ENCODE data around the gene DYNC1LI2.
"Not testable (repeated sequence)": the region's sequence is repeated elsewhere in the genome, so short reads cannot be mapped to it uniquely, and the experiment has no call there.

Gene DYNC1LI2

DNA sequence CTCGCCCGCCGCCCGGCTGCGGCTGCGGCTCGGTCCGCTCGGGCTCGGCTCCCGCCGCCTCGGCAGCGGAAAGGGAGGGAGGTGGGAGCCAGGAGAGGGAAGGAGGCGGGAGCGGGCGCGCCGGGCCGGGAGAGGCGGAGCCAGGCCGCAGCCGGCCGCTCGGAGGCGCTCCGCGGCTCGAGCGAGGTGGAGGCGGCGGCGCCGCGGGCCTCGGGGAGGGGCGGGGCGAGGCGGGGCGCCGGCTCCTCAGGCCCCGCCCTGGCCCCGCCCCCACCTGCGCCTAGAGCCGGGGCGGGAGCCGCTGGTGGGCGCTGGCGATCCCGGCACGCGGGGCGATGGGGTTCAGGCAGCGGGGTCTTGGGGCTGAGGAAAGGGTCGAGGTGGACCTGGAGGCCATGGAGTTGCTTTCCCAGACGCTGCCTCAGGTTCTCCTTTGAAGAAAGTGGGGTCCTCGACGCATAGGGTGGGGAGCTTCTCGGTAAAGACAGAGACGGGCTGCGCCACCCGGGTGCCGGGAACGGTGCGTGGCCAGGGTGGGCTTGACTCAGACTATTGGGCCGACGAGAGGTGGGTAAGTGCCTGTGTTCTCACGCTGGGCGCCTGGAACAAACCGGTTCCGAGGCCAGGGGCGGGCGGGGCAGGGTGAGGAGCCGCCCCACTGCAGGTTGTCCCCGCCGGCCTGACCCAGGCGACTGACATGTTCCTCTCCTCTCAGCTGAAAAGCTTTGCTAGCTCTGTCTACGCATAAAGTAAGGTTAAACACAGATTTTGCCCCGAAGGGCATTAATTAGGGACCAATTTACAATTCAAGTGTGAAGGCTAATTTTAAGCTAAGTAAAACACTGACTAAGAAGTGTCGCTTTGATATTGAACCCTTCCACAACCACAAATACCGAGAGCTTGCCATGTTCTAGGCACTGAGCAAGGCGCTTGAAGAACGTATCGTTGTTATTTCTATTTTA, 54.5 kb downstream of the DYNC1LI2 start, which contains the start of gene CMTM4:
Gene CMTM4, minus strand, starts transcription at position 75 of the 962 bp plus-strand sequence. CDS start 218 bp downstream, outside the sequence.
- DNase-seq (ENCODE audit: low read depth in 3 of 3) = peak; percentile 47 to 74 (median 55)

DNA sequence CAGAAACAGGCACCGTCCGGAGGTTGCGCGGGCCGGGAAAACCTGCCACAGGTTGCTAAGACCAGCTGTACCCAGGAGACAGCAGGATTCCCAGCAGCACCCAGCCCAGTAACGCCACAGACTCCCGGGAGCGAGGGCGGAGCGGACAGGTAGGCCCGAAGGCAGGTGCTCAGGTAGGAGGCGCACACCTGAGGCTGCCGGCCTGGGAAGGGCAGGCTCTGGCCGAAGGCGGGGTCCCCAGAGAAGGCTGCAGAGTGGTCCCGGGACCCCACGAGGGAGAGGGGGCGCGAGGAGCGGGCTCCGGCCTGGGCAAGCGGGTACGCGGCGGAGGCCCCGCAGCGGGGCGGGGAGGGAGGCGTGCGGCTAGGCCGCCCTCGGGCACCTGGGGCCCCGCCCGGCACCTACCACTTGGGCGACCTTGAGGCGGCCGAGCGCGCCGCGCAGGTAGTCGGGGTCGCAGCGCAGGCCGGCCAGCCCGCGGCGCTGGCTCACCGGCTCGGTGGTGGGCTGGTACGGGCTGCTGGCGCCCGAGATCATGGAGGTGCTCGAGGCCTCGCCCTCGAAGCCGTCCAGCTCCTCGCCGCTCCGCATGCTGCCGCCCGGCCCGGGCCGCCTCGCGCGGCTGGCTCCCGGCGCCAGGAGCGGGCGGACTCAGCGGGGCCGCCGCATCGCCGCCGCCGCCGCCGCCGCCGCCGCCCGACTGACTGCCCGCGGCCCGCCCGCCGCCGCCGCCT, 55.3 kb downstream of the DYNC1LI2 start:
- DNase-seq (ENCODE audit: low read depth in 3 of 3) = peak in 1 of 3 experiments; percentile 11

DNA sequence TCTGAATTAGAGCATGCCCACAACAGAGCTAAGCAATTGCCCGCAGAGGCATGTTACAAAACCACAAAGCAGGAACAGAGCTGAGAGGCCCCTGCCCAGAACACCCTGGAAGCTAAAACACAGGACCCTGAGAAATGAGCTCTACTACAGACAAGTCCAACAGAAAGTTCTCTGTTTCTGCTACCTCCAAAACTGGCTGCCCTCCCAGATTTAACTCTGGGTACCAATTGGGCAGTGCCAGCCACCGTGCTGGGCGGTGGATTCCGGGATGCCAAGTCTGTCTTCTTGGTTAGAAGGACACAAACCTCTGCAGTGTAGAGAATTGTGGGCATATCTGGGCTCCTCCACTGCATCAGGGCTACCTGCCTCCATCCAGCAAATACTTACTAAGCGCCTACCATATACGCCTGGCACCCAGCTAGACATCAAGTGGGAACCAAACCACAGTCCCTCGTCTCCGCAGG, 55.9 kb downstream of the DYNC1LI2 start:
- DNase-seq (ENCODE audit: low read depth in 3 of 3) = no peak

DNA sequence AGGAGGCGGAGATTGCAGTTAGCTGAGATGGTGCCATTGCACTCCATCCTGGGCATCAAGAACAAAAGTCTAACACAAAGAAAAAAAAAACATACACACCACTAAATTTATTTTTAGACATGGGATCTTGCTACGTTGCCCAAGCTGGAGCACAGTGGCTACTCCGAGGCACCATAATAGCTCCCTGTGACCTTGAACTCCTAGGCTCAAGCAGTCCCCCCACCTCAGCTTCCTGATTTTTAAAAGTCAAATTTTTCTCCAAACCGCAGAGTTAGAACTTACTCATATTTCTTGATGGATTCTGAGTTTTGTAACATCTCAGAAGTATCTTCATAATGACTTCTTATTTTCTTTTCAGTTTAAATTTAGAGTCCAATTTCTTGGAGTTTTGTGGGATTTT, 58.3 kb downstream of the DYNC1LI2 start:
- no peak for DNase-seq (ENCODE audit: low read depth in 3 of 3)

DNA sequence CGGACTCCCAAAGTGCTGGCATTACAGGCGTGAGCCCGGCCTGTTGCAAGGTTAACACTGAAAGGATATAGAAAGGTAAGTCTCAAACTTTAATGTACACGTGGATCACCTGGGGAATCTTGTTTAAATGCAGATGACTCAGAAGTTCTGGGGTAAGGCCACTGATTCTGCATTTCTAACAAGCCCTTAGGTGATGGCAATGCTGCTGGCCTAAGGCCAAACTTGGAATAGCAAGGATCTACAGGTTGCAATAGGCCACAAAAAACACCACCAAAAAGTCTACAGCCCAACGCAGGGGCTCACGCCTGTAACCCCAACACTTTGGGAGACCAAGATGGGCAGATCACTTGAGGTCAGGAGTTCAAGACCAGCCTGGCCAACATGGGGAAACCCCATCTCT, 59.1 kb downstream of the DYNC1LI2 start:
- no peak for DNase-seq (ENCODE audit: low read depth in 3 of 3)

DNA sequence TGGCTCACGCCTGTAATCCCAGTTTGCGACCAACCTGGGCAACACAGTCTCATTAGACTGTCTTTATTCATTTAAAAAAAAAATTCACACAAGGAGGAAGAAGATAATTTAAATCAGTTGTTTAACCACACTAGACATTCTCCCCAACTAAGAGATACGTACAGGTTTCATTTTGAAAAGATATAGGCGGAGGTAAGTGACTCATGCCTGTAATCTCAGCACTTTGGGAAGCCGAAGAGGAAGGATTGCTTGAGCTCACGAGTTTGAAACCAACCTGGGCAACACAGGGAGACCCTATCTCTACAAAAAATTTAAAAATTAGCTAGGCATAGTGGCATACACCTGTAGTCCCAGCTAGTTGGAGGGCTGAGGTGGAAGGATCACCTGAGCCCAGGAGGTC, 60.2 kb downstream of the DYNC1LI2 start:
- DNase-seq (ENCODE audit: low read depth in 3 of 3) = no peak

DNA sequence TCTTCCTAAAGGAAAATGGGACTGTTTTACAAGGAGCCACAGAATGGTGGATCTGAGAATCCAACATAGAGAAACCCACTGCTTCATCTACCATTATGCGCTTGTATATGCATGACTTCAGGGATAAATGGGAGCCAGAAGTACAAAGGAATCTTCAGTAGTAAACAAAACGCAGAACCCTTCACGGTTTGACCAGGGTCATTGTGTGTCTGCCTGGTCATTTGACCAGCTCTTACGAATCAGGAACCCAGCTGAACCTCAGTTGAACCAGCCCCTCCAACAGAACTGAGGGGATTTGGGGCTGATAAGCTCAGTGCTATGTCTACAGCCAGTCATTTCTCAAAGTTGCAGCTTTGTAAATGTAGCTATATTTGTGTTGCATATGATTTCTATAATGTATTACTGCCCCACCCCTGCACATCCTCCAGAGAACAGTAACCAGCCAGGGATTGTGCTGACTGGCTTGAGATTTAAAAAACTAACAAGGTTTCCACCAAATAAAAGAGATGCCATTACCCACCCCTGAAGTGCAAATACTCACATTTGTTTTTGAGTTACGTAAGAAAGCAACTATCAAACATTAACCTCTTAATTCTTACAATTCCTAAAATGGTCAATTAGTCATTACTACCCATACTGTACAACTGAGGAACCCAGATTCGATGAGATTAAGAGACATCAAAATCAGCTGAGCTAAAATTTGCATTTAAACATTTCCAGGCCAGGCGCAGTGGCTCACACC, 61.1 kb downstream of the DYNC1LI2 start:
- DNase-seq (ENCODE audit: low read depth in 3 of 3) = no peak

DNA sequence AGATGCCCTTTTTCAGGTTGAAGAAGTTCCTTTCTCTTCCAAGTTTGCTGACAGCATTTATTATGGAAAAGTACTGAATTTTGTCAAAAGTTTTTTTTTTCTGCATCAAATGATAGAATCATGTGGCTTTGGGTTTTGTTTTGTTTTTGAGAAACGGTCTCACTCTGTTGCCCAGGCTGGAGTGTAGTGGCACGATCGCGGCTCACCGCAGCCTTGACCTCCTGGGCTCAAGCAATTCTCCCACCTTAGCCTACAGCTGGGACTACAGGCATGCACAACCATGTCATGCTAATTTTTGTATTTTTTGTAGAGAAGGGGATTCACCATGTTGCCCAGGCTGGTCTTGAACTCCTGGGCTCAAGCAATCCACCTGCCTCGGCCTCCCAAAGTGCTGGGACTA, 62.1 kb downstream of the DYNC1LI2 start:
- no peak for DNase-seq (ENCODE audit: low read depth in 3 of 3)

DNA sequence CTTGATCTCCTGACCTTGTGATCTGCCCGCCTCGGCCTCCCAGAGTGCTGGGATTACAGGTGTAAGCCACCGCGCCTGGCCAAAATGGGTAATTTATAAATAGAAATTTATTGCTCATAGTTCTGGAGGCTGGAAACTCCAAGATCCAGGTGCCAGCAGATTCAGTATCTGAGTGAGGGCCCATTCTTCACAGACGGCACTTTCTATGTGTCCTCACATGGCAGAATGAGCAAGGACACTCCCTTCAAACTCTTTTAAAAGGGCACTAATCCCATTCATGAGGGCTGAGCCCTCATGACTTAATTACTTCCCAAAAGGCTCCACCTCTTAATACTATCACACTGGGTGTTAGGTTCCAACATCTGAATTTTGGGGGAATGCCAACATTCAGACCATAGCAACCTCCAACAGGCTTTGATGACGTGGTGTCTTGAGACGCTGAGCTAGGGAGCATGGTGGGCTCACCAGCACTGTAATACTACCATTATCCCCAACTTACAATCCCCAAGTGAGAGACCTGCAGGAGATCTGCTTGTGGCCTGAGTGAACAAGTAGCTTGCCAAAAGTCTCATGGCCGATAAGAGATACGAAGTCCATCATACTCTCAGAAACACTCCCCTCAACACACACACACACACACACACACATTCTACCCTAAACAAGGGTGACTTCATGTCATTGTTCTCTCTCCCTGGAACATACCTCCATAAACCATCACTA, 63.3 kb downstream of the DYNC1LI2 start:
- no peak for DNase-seq (ENCODE audit: low read depth in 3 of 3)

DNA sequence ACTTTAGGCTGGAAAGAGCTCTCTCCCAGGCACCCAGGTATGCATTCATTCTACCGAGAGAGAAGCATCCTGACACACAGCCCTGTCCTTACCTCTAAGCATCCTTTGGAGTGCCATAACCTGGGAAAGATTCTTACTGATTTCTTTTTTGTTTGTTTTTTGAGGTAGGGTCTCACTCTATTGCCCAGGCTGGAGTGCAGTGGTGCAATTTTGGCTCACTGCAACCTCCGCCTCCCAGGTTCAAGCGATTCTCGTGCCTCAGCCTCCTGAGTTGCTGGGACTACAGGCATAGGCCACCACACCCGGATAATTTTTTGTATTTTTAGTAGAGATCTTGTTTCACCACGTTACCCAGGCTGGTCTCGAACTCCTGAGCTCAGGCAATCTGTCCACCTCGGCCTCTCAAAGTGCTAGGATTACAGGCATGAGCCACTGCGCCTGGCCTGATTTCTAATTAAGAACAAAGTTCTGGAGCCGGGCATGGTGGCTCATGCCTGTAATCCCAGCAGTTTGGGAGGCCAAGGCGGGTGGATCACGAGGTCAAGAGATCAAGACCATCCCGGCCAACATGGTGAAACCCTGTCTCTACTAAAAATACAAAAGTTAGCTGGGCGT, 65.8 kb downstream of the DYNC1LI2 start:
- DNase-seq (ENCODE audit: low read depth in 3 of 3) = not testable (repeated sequence)

DNA sequence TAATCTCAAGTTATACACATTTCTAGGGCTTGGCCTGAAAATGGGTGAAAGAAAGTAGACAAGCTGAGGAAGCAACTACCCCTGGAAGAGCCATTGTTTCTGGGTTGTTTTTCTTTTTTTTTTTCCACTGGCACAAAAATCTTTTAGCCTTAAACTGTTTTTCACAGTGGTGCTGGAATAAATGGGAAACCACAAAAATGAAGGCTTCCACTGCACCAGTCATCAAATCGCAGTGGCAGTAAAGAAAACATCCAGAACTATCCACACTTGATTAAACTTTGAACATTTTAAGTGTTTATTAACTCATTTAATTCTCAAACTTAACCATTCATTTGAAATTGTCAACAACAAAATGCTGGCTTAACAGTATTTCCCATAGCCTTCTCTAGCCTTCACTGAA, 69.1 kb downstream of the DYNC1LI2 start:
- DNase-seq (ENCODE audit: low read depth in 3 of 3) = no peak

DNA sequence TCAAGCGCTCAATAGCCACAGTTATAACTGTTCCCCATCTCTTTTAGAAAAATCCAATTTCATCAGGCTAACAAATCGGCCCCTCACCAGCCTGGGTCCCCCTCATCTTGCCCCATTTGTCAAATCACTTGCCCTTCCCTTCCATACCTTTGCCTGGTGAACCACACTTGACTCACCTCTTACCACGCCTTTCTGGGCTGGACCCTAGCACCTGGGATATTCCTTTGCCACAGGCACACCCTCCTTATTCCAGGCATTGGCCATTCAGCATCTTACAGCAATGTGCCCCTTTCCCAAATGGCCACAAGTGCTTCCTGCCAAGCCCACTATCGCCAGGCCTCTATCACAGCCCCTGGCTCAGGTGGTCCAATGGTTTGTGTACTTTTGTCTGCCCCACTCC, 69.7 kb downstream of the DYNC1LI2 start:
- no peak for DNase-seq (ENCODE audit: low read depth in 3 of 3)

DNA sequence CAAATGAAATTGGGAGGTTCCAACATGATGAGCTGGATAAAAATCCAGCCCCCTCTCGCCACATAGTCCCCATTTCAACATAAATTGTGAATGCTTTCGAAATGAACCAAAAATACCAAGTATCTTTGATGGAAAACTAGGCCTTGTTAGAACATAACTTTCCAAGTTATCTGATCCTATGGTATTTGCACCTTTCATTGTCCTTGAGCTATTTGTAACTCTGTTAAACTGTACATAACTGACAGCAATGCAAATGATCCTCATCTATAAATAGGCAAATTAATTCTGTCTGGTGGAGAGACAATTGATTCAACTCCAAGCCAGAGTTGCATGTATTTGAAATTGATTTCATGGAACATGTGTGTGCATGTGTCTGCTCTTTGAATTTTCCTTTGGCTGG, 73.1 kb downstream of the DYNC1LI2 start:
- DNase-seq (ENCODE audit: low read depth in 3 of 3) = no peak

DNA sequence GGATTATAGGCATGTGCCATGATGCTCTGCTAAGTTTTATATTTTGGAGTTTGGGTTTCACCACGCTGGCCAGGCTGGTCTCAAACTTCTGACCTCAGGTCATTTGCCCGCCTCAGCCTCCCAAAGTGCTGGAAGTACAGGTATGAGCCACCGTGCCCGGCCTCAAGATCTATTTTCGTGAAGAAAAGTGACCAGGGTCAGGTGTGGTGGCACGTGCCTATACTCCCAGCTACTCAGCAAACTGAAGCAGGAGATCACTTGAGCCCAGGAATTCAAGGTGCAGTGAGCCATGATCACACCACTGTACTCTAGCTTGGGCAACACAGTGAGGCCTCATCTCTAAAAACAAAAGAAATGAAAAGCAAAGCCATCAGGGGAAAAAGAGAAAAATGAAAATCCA, 73.6 kb downstream of the DYNC1LI2 start:
- no peak for DNase-seq (ENCODE audit: low read depth in 3 of 3)

DNA sequence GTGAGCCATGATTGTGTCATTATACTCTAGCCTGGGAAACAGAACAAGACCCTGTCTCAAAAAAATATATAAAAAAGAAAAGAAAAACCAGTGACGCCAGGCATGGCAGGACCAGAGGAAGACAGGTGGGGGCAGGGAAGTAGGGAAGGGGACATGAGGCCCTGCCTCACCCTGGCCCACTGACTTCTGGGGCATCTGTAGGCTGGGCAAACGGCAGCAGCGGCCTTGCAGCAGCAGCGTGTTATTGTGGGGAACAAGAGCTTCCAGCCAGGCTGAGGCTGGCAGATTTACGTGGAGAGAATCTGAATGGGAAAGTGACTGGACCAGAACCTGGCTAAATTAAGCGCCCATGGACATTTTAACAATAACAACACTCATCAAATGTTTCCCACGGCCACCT, 74.2 kb downstream of the DYNC1LI2 start:
- DNase-seq (ENCODE audit: low read depth in 3 of 3) = no peak

DNA sequence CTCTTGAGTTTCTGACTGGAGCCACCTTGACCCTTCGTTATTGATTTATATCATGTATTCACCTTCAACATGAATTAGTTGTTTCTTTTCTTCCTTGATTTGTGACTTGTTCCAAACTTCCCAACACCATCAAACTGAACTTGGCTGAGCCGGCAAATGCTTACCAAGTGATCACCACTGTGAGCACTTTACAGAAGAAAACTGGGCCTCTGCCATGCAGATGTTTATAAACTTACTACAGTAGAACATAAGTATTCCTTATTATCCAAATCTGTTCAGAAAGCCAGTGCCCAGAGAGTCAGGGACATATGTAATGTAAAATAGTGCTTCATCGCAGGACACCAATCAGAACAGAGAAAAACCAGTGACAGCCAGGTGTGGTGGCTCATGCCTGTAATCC, 74.8 kb downstream of the DYNC1LI2 start:
- DNase-seq (ENCODE audit: low read depth in 3 of 3) = no peak

DNA sequence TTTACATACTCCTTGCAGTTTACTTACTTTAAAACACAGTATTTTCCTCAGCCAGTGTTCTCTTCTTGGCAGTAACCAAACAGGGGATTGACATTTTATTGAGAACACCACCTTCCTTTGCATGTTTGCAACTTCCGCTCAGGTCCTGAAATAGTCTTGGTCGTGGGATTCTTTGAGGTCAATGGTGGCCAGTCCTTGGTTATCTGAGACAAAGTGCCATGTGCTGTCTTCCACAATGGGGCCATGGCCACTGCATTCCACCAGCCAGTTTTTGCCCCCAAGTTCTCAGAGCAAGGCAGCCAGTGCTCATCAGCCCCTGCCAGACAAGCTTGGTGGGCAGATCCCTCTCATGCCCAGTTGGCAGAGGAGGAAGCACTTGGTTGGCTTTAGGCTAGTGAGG, 77.7 kb downstream of the DYNC1LI2 start:
- DNase-seq (ENCODE audit: low read depth in 3 of 3) = no peak
